HepG2 (cell line): ENCODE measurements around the gene SDR39U1. TPM values are rescaled to one million over a fixed set of nuclear protein-coding genes. Genes with fewer than 3 reads are reported as not detected.

Experiments used
- ATAC-seq: fragments of 200-7000 bp; cut with Tn5 transposase; 3 replicates; pipeline ENCODE4 v1.9.1; 2020; ENCODE audit warnings: mild to moderate bottlenecking, moderate library complexity
- BruUV-seq: library from RNA; stranded (reverse); fragments of 400-500 nt; replicated peaks from 2 replicates; lab custom pipeline; 2021; lab: Mats Ljungman, UMichigan
- CTCF ChIA-PET: fragments of 300-600 bp; formaldehyde crosslinking; extraction: SDS; loops from one replicate; lab custom pipeline; 2021; ENCODE audit warnings: low total read pairs, inconsistent platforms, low intra/inter-chr PET ratio; lab: Yijun Ruan, JAX
- POLR2A ChIA-PET: fragments of 350-600 bp; sonication (Branson Sonifier 250); formaldehyde crosslinking; loops from one replicate; lab custom pipeline; 2020; ENCODE audit warnings: antibody characterized with exemption, inconsistent platforms; lab: Yijun Ruan, JAX
- DNase-seq: peaks from one replicate; pipeline ENCODE4 v3.0.0-alpha.2; 2015; ENCODE audit warnings: low spot score
- FAIRE-seq: peaks from 3 replicates; lab custom pipeline; 2011; peaks lifted over from hg19 to GRCh38; lab: Jason Lieb, UNC
- H2AFZ ChIP-seq: one replicate; pipeline ENCODE4 v1.6.1; 2011; ENCODE audit warnings: low read length, inconsistent platforms
- H3K27ac ChIP-seq: fragments of 300-600 bp; 3 replicates; pipeline ENCODE4 v1.8.0; 2011; ENCODE audit warnings: mixed run types, mild to moderate bottlenecking, mixed read lengths, low read length, inconsistent platforms; ENCODE audit not compliant: insufficient read depth; ENCODE audit errors: extremely low read length
- H3K27me3 ChIP-seq, 2 experiments: fragments of 200-600 bp in 1 of 2; 2 replicates in 1 of 2; 3 replicates in 1 of 2; pipeline versions ENCODE4 v1.6.0 to v1.8.0; 2011; ENCODE audit warnings: low read length in 2 of 2, mild to moderate bottlenecking in 2 of 2, moderate library complexity in 2 of 2, inconsistent platforms in 1 of 2; ENCODE audit not compliant: insufficient read depth in 2 of 2, control insufficient read depth in 1 of 2
- H3K36me3 ChIP-seq, 2 experiments: fragments of 200-600 bp in 1 of 2; replicated peaks in 1 of 2; 2 replicates in 1 of 2; 3 replicates in 1 of 2; pipeline versions ENCODE4 v1.5.1 to v1.8.0; 2011; ENCODE audit warnings: low read length in 2 of 2, inconsistent platforms in 1 of 2; ENCODE audit not compliant: insufficient read depth in 2 of 2, control insufficient read depth in 1 of 2
- H3K4me1 ChIP-seq: 2 replicates; pipeline ENCODE4 v1.5.1; 2012; ENCODE audit warnings: low read length, inconsistent platforms; ENCODE audit not compliant: insufficient read depth
- H3K4me2 ChIP-seq: 2 replicates; pipeline ENCODE4 v1.6.0; 2011; ENCODE audit warnings: low read depth, low read length, inconsistent platforms
- H3K4me3 ChIP-seq, 3 experiments: fragments of 200-600 bp in 1 of 3; sonication (generic), shearing (Covaris generic) in 1 of 3; replicated peaks in 1 of 3; 2 replicates each; pipeline ENCODE4 v1.5.1; 2011 to 2016; ENCODE audit warnings: low read length in 3 of 3, inconsistent platforms in 2 of 3, low read depth in 2 of 3, mild to moderate bottlenecking in 2 of 3, control low read depth in 1 of 3, mixed read lengths in 1 of 3; ENCODE audit not compliant: insufficient read depth in 1 of 3
- H3K79me2 ChIP-seq: one replicate; pipeline ENCODE4 v1.6.1; 2011; ENCODE audit warnings: low read length, inconsistent platforms; ENCODE audit not compliant: insufficient read depth
- H3K9ac ChIP-seq: 2 replicates; pipeline ENCODE4 v1.6.0; 2011; ENCODE audit warnings: mild to moderate bottlenecking, low read depth, low read length, inconsistent platforms; ENCODE audit not compliant: insufficient read depth
- H3K9me3 ChIP-seq: 2 replicates; pipeline ENCODE4 v1.5.1; 2012; ENCODE audit warnings: mild to moderate bottlenecking, low read length
- H4K20me1 ChIP-seq: 2 replicates; pipeline ENCODE4 v1.6.0; 2011; ENCODE audit warnings: inconsistent platforms, mild to moderate bottlenecking, low read length, moderate library complexity; ENCODE audit not compliant: insufficient read depth
- JUNB ChIP-seq: sonication (generic); formaldehyde crosslinking; IDR thresholded peaks from 2 replicates; pipeline ENCODE4 v1.8.0; 2022; ENCODE audit warnings: missing genetic modification reagents, mild to moderate bottlenecking, borderline replicate concordance
- KDM5A ChIP-seq: fragments of 200-600 bp; sonication (generic); IDR thresholded peaks from 2 replicates; pipeline ENCODE4 v1.7.0; 2018; ENCODE audit warnings: antibody characterized with exemption, mild to moderate bottlenecking, low read length, borderline replicate concordance
- MIER2 ChIP-seq: IDR thresholded peaks from 2 replicates; pipeline ENCODE4 v1.6.1; 2016; ENCODE audit warnings: missing biosample characterization, missing genetic modification reagents
- NR2C2 ChIP-seq: sonication (generic); formaldehyde crosslinking; IDR thresholded peaks from 2 replicates; pipeline ENCODE4 v1.4.0; 2020; ENCODE audit warnings: missing genetic modification reagents, mild to moderate bottlenecking, moderate library complexity, borderline replicate concordance
- PATZ1 ChIP-seq: sonication (generic); formaldehyde crosslinking; IDR thresholded peaks from 2 replicates; pipeline ENCODE4 v1.4.0; 2020; ENCODE audit warnings: missing genetic modification reagents
- RERE ChIP-seq: IDR thresholded peaks from 2 replicates; pipeline ENCODE4 v1.6.1; 2016; ENCODE audit warnings: low read depth, missing genetic modification reagents, missing compliant biosample characterization
- SP140L ChIP-seq: sonication (generic); formaldehyde crosslinking; IDR thresholded peaks from 2 replicates; pipeline ENCODE4 v1.4.0; 2020; ENCODE audit warnings: missing genetic modification reagents, borderline replicate concordance
- TFAP4 ChIP-seq: sonication (generic); IDR thresholded peaks from 2 replicates; pipeline ENCODE4 v1.6.1; 2016; ENCODE audit warnings: low read depth, borderline replicate concordance
- U2AF2 ChIP-seq: fragments of 200-400 bp; formaldehyde crosslinking; IDR thresholded peaks from 2 replicates; pipeline ENCODE4 v1.6.1; 2017; ENCODE audit warnings: low read depth, mild to moderate bottlenecking, low read length
- ZFP90 ChIP-seq: sonication (generic); formaldehyde crosslinking; IDR thresholded peaks from 2 replicates; pipeline ENCODE4 v1.8.0; 2022; ENCODE audit warnings: missing genetic modification reagents, mild to moderate bottlenecking, inconsistent platforms, borderline replicate concordance
- ZNF589 ChIP-seq: sonication (generic); formaldehyde crosslinking; conservative IDR thresholded peaks from 2 replicates; pipeline ENCODE4 v1.8.0; 2022; ENCODE audit warnings: mild to moderate bottlenecking, moderate library complexity, missing genetic modification reagents
- ZNF607 ChIP-seq: sonication (generic); formaldehyde crosslinking; IDR thresholded peaks from 2 replicates; pipeline ENCODE4 v1.5.1; 2020; ENCODE audit warnings: missing genetic modification reagents, mild to moderate bottlenecking, borderline replicate concordance
- ZNF670 ChIP-seq: sonication (generic); formaldehyde crosslinking; IDR thresholded peaks from 2 replicates; pipeline ENCODE4 v1.8.0; 2022; ENCODE audit warnings: mild to moderate bottlenecking, missing genetic modification reagents, borderline replicate concordance
- ZNF740 ChIP-seq: sonication (generic); formaldehyde crosslinking; IDR thresholded peaks from 2 replicates; pipeline ENCODE4 v1.4.0; 2020; ENCODE audit warnings: missing genetic modification reagents
- WGBS: methylation state at CpG from one replicate; pipeline ENCODE4 v1.1.6; 2017; ENCODE audit warnings: low lambda C conversion rate; 5-methylcytosine and 5-hydroxymethylcytosine counted together
- in situ Hi-C: cut with HindIII; loops from 2 replicates; pipeline ENCODE4 v1.10.0; 2017; ENCODE audit warnings: low pct_unique_long_range_greater_than_20kb; ENCODE audit not compliant: extremely low pct_ligation_motif_present
- intact Hi-C: fragments of 100-400 bp; cut with micrococcal nuclease; formaldehyde crosslinking; loops from one replicate; pipeline ENCODE4 v1.10.0; 2022; ENCODE audit not compliant: unreplicated experiment
- polyA plus RNA-seq, 8 experiments: library from polyadenylated mRNA; depleted of rRNA in 3 of 8; stranded (reverse) in 7 of 8; unstranded in 1 of 8; fragments of >200 nt; fragmentation: Illumina TruSeq in 4 of 8; extraction: Trizol in 4 of 8; gene quantifications; 2 replicates each; pipeline versions ENCODE4 v1.2.1 to v1.2.3, GENCODE V29; 2011 to 2016; ENCODE audit warnings: low read depth in 4 of 8, missing spikeins in 1 of 8, mixed read lengths in 1 of 8; ENCODE audit not compliant: insufficient read depth in 1 of 8
- total RNA-seq, 5 experiments: library from RNA; depleted of rRNA; stranded (reverse); fragments of >200 nt; fragmentation: Illumina TruSeq; extraction: Trizol; gene quantifications; 2 replicates each; pipeline ENCODE4 v1.2.3, GENCODE V29; 2016; ENCODE audit warnings: low read depth in 1 of 5

SDR39U1 gene
- total and polyA plus RNA-seq, 2 of the 13 experiments (the other 11 are each of a cell fraction or from before 2014, with no cell fraction given) = 34.4 to 129 TPM

GRCh38 chr14:24437020-24437735 is 5.4 kb downstream of the SDR39U1 start:
- no peak overlapping the region for H3K4me2 ChIP-seq
- no TSS peak for BruUV-seq
- H3K27me3 ChIP-seq = no peaks in the 10 kb centered on the region; a peak in 1 of 5 replicates
- H4K20me1 ChIP-seq = peaks cover 5% of the 10 kb centered on the region; the same call in 1 of the 2 replicates
- no peak for DNase-seq
- 93% methylated on average over 12 of the region's 12 CpGs for WGBS
- H3K4me1 ChIP-seq = peaks cover 24% of the 10 kb centered on the region
- H3K9ac ChIP-seq = no peak overlapping the region
- peaks cover 13% of the 10 kb centered on the region for H3K79me2 ChIP-seq
- no peak overlapping the region for H3K27ac ChIP-seq
- H3K9me3 ChIP-seq = no peaks in the 10 kb centered on the region
- no peak for ATAC-seq
- H3K4me3 ChIP-seq = no peak overlapping the region
- no peak for FAIRE-seq
- in situ Hi-C loops (loop anchor here (10.0 kb wide), 1 partner anchor 192 kb away; the partner anchor contains the start of gene TINF2), intact Hi-C loops (loop anchor here (10.0 kb wide), 1 partner anchor 852 kb away; no protein-coding TSS in a partner anchor)
- CTCF ChIA-PET = interaction anchor here (0.7 to 11.8 kb wide), 7 partner anchors 25 to 121 kb away, joined by 3 to 295 read pairs (median 5); partner anchors contain the start of genes ADCY4 and NFATC4
- POLR2A ChIA-PET = interaction anchor here (0.6 to 4.1 kb wide), 15 partner anchors 10 to 1115 kb away, joined by 3 to 39 read pairs (median 6); partner anchors contain the start of genes CIDEB, DHRS1, IPO4 and NOP9
- H3K36me3 ChIP-seq = peaks cover 53 to 74% of the 10 kb centered on the region in 2 experiments
- no peak overlapping the region for H2AFZ ChIP-seq
- TF ChIP-seq ZNF607 (CRISPR knock-in tag) (no peak), KDM5A (no peak), ZNF670 (CRISPR knock-in tag) (no peak), MIER2 (CRISPR knock-in tag) (no peak), RERE (no peak), JUNB (CRISPR knock-in tag) (no peak), ZNF589 (CRISPR knock-in tag) (no peak), PATZ1 (CRISPR knock-in tag) (no peak), TFAP4 (no peak), SP140L (no peak), ZFP90 (CRISPR knock-in tag) (no peak), NR2C2 (no peak), U2AF2 (no peak), ZNF740 (no peak)
